ENCODE results near the gene EXOSC7.
"Not testable (repeated sequence)": the region's sequence is repeated elsewhere in the genome, so short reads cannot be mapped to it uniquely, and the experiment has no call there.

The EXOSC7 gene

DNA sequence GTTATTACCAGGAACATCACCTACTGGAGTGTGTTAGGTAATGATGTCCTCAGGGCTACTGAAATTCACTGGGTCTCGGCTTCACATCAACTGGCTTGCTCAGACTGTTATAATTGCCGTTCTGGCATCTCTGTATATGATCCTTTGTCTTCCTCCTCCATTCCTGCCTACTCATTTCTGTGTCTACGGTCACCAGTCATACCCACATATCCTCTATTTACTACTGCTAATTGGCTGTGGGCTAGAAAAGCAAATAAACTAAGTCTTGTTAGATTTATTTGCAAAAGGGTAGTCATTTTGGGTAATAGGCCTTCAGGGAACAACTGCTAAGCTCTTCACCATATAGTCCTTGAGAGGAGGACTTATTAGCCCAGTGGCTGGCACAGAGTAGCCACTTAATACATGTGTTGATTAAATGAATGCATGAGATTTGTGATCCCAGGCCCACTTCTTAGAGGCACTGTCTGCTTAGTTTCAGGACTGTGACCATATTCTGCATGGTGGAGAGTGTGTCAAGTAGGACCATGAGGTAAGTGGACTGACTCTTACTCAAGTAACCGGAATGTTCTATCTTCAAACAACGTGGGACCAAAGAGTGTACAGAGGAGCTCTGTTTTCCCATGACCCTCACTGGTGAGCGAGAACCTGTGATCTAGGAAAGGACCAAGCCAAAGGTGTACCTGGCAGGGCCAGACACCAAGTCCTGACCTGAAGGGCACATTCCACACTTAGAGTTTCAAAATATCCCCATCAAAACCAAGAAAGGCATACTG lies 13.2 kb upstream of the EXOSC7 start:
- no peak for FAIRE-seq

DNA sequence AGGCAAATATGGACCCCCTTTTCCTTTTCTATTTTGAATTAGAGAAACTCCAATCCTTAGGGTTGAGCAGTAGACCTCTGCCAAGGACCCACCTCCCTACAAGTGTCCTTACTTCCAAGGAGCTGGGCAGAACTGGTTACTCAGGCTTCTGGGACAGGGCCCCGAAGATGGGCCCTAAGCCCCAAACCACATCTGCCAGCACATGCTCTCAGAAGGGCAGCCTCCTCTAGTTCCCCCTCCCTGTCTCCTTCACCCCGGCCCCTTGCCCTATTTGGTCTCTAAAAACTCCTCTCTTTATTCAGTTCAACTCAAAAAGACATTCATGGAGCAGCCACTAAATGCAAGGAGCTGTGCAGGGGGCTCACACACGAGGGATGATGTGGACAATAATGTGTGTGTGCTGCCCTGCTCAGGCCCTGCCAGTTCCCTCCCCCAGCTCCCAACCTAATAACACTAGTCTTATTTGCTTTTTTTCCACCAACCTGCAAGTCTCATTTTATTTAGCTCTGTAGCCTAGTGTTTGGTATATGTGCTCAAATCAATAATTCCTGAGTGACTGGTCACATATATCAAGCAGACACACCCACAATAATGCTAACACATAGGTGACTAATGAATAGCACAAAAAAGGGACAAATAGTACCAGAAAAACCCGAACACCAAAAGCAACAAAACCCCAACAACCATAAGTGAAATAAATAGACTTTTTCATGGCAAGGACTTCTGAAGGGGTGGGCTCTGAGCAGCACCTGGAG lies 12.3 kb upstream of the EXOSC7 start:
- FAIRE-seq: no peak

GRCh38 chr3:44965165-44965564 lies 10.9 kb upstream of the EXOSC7 start:
- no peak for FAIRE-seq

DNA sequence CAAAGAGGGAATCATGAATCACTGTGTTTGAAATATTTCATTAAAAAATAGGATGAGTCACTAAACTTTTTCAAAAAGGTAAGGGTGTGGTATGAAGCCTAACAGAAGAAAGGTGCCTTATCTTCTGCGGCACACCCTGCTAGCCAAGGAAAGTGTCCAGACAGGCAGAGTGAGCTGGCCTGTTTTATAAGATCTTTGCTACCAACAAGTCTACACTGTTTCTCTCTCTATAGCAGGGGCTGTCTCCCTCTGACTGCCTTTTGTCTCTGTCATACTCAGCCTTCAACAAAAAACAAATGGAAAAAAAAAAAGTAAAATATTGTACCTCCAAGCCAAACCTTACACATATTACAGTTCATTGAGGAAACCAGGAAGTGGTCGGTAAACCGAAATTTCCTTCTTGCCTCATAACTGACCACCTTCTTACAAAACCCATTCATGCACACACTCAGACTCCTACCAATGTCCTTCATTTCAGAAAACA lies 9.2 kb upstream of the EXOSC7 start:
- no peak for FAIRE-seq

- FAIRE-seq: no peak
These were observed 7.6 kb upstream of the EXOSC7 start for GRCh38 chr3:44968447-44968858.

- FAIRE-seq: no peak
These were observed 6.8 kb upstream of the EXOSC7 start for GRCh38 chr3:44969154-44969827.

- no peak for FAIRE-seq
These were observed 6.2 kb upstream of the EXOSC7 start for GRCh38 chr3:44969828-44970179.

- FAIRE-seq: no peak
These were observed 5.0 kb upstream of the EXOSC7 start for GRCh38 chr3:44970926-44971490.

GRCh38 chr3:44974416-44974815 lies 1.6 kb upstream of the EXOSC7 start:
- FAIRE-seq: no peak

GRCh38 chr3:44981220-44981619 lies 5.2 kb downstream of the EXOSC7 start:
- no peak for FAIRE-seq

- no peak for FAIRE-seq
These were observed 5.7 kb downstream of the EXOSC7 start for GRCh38 chr3:44981751-44982150.

GRCh38 chr3:44982817-44983216 lies 6.8 kb downstream of the EXOSC7 start:
- no peak for FAIRE-seq

DNA sequence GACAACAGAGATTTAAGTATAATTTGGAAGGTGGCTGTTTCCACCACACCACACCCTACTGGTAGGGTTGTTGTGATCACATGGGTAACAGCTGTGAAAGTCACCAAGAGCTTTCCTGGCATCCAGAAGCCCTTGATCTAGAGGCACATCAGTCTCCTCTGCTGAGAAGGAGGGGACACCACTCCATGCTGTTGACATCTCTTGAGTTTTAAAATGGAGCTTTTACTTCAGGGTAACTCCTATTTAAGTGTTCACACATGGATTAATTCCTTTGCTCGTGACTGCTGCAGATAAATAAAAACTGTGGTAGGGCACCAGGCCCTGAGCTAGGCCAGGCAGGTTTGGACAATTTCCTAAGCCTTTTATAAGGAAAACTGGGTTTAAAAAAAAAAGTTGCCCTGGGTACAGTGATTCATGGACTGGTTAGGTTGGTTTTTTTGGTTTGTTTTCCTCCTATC lies 7.5 kb downstream of the EXOSC7 start:
- FAIRE-seq: no peak

- FAIRE-seq: no peak
These were observed 8.3 kb downstream of the EXOSC7 start for GRCh38 chr3:44984335-44984734.

- FAIRE-seq: not testable (repeated sequence)
These were observed 10.3 kb downstream of the EXOSC7 start for GRCh38 chr3:44986330-44986729.

- FAIRE-seq: no peak
These were observed 11.3 kb downstream of the EXOSC7 start for GRCh38 chr3:44987332-44987731.

DNA sequence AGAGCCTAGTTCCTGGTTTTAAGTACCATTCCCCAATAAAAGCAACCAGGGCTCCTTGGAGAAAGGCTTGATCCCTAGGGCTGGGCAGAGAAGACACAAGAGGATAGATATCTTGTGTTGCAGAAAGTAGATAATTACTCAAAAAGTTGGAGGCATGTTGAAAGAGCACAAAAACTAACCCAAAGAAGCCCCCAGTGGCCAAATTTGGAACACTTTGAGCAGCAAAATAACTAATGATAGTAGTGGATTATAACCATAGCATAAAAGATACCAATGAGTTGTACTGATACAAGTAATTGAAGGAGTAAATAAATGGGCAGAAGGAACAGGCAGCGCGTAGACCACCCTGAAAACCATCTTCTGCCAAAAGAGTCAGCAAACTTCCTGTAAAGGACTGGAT lies 12.0 kb downstream of the EXOSC7 start:
- FAIRE-seq: no peak

DNA sequence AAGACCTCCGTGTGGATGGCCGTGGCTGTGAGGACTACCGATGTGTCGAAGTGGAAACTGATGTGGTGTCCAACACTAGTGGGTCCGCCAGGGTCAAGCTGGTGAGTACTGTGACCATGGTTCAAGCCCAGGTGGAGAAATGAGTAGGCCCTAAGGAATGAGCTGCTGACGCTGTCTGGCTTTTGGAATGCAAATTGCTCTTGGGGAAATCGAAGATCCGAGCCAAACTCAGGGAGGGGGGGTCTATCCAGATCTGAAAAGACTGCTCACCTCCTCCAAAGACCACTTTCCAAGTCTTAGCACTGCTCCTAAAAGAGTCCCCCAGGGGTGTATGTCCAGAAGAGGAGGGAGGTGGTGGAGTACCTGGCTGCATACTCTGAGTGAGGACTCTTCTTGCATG lies 13.1 kb downstream of the EXOSC7 start:
- FAIRE-seq: no peak

DNA sequence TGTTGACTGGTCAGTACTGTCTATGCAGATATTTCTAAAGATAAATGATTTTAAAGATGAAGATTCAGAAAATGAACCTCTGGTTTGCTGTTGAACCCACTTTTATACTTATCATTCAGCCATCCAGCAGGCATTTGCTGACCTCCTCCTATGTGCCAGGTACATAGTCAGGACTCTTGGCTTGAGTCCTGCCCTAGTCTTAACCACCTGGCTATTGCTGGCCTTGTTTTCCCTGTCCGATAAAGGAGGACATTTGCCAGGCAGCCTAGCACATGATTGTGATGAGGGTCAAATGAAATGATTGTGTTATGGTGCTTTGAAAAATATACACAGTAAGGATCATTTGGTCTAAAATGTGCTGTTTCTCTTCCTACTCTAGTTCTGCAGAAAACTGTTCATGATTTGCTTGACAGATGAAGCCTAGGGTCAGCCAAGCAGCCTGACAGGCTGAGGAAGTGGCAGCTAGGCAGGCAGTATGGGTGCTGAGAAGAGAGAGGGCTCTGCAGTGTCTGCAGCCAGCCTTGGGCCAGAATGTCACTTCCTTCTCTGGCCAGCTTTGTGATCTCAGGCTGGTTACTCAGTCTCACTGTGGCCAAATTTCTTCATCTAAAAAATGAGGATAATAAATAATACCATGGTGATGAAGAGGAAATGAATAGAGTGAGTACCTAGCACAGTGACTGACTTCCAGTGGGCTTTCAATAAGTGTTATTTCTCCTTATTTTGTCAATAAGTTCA lies 13.8 kb downstream of the EXOSC7 start:
- no peak for FAIRE-seq

DNA sequence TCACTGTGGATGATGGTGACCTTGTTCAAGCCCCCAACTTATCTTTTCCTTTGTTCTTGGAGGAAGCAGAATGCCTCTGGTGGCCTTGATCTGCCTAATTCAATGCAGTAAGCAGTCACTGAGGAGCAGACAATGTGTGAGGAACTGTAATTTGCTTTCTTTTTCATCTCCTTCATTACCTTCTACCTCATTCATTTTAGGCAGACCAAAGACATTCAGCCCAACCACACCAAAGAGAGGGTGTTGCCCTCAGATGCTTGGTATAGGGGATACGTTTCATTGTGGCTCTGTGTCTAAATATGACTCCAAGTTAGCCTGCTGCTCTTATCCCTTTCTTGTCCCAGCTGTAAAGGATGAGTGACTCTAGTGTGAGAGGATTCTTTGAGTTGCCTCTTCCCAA lies 15.3 kb downstream of the EXOSC7 start:
- FAIRE-seq: no peak

GRCh38 chr3:44992555-44993470 lies 16.8 kb downstream of the EXOSC7 start:
- no peak for FAIRE-seq

Measured in islet of Langerhans (tissue), 1 donor.